ENCODE measurements around the gene MTREX. TPM values are rescaled to one million over a fixed set of nuclear protein-coding genes. Genes with fewer than 3 reads are reported as not detected.

Gene MTREX
- total and polyA plus RNA-seq, 7 donors, result 11.3 to 76.7 (median 59.0) TPM

GRCh38 chr5:55454282-55454681, 146.5 kb downstream of the MTREX start:
- WGBS, 2 donors, result 74 to 80% methylated on average over 2 of the region's 2 CpGs
- H3K4me1 ChIP-seq, result peaks cover 0 to 62% (median 40%) of the 10 kb centered on the region in 4 donors
- TF ChIP-seq CTCF (IDR thresholded peaks at IDR 0.05), result no peak
- no peak for TF ChIP-seq POLR2AphosphoS5 (IDR thresholded peaks at IDR 0.05)
- no peak for TF ChIP-seq POLR2A (IDR thresholded peaks at IDR 0.05)
- no peak for TF ChIP-seq EP300 (IDR thresholded peaks at IDR 0.05)

DNA sequence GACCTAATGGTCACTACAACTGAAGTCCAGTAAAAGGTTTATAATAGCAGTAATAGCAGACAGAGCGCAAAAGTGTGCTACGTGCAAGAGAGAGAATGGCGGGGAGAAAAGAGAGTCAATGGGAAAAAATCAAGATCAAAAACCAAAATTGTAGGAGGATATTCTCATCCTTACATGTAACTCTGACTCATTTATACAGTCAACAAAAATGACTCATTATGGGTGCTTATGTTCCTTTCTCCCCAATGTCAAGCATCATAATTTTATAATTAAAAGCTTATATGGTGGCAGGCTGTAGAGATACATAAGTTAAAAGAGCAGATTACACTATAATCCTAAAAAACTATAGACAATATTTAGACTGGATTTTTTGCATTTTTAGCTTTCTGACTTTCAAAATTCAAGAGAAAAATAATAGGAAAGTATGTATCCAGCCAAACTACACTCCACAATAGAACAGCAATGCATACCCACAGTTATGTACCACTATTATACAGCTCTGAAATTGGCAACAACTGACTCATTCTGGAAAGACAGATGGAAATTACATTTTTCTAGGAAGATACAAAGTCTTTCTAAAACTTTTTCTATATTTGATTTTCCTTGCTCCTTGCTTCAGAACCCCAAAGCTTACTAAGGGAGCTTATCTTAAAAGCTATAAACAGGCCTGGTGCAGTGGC, 148.6 kb downstream of the MTREX start:
- no peak overlapping the region for H3K4me3 ChIP-seq
- intact Hi-C loops (cut with DNase I), result no loop called here
- no peak overlapping the region for H3K27ac ChIP-seq
- H3K36me3 ChIP-seq, result peaks cover 0 to 4% (median 0%) of the 10 kb centered on the region in 4 donors
- no peaks in the 10 kb centered on the region for H3K27me3 ChIP-seq
- TF ChIP-seq CTCF (IDR thresholded peaks at IDR 0.05), result no peak
- no peak for TF ChIP-seq POLR2AphosphoS5 (IDR thresholded peaks at IDR 0.05)
- TF ChIP-seq POLR2A (IDR thresholded peaks at IDR 0.05), result no peak
- no peak for TF ChIP-seq EP300 (IDR thresholded peaks at IDR 0.05)
- H3K9me3 ChIP-seq, result no peaks in the 10 kb centered on the region
- peaks cover 0 to 53% (median 26%) of the 10 kb centered on the region in 4 donors for H3K4me1 ChIP-seq
- no peak for DNase-seq
- WGBS, 2 donors, result 95 to 96% methylated on average over 3 of the region's 3 CpGs

More at GRCh38 chr5:55454282-55454681, 146.5 kb downstream of the MTREX start:
- Histone ChIP-seq H3K27ac (no peak overlapping the region), H3K9me3 (no peaks in the 10 kb centered on the region), H3K27me3 (no peaks in the 10 kb centered on the region), H3K36me3 (peaks cover 0 to 4% (median 0%) of the 10 kb centered on the region in 4 donors), H3K4me3 (no peak overlapping the region)
- DNase-seq, result no peak
- intact Hi-C loops (cut with DNase I), result no loop called here

GRCh38 chr5:55459572-55459971, 151.8 kb downstream of the MTREX start:
- Histone ChIP-seq H3K4me3 (no peak overlapping the region), H3K27me3 (no peaks in the 10 kb centered on the region), H3K9me3 (no peaks in the 10 kb centered on the region), H3K4me1 (peaks cover 0 to 35% (median 16%) of the 10 kb centered on the region in 4 donors), H3K27ac (no peak overlapping the region), H3K36me3 (peaks cover 0 to 6% (median 2%) of the 10 kb centered on the region in 4 donors)
- WGBS, 2 donors, result 72 to 99% methylated on average over 2 of the region's 2 CpGs
- intact Hi-C loops (cut with DNase I), result no loop called here
- TF ChIP-seq POLR2AphosphoS5 (IDR thresholded peaks at IDR 0.05), result no peak
- no peak for TF ChIP-seq EP300 (IDR thresholded peaks at IDR 0.05)
- no peak for TF ChIP-seq CTCF (IDR thresholded peaks at IDR 0.05)
- no peak for TF ChIP-seq POLR2A (IDR thresholded peaks at IDR 0.05)
- DNase-seq, result no peak

DNA sequence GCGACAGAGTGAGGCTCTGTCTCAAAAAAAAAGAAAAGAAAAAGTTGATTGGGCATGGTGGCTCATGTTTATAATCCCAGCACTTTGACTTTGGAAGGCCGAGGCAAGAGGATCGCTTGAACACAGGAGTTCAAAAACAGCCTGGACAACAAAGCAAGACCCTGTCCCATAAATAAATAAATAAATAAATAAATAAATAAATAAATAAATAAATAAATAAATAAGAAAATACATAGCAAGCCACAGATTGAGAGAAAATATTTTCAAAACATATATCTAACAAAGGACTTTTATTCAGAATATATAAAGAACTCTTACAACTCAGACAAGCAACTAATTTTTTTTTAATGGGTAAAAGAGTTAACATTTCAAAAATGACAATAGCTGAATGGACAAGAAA, 155.8 kb downstream of the MTREX start:
- 96% methylated on average over 3 of the region's 3 CpGs for WGBS, 2 donors
- Histone ChIP-seq H3K27me3 (no peaks in the 10 kb centered on the region), H3K9me3 (no peaks in the 10 kb centered on the region), H3K27ac (no peak overlapping the region), H3K4me3 (no peak overlapping the region), H3K4me1 (peaks cover 0 to 35% (median 20%) of the 10 kb centered on the region in 4 donors), H3K36me3 (peaks cover 0 to 40% (median 4%) of the 10 kb centered on the region in 4 donors)
- no peak for DNase-seq
- TF ChIP-seq EP300 (IDR thresholded peaks at IDR 0.05), result no peak
- TF ChIP-seq POLR2AphosphoS5 (IDR thresholded peaks at IDR 0.05), result no peak
- no peak for TF ChIP-seq CTCF (IDR thresholded peaks at IDR 0.05)
- TF ChIP-seq POLR2A (IDR thresholded peaks at IDR 0.05), result no peak
- intact Hi-C loops (cut with DNase I), result no loop called here
